HG02571 (cell line): ENCODE data around the gene LMX1A.

Source experiments
- ATAC-seq: cut with Tn5 transposase; IDR thresholded peaks from one replicate; pipeline ENCODE4 v1.9.1; 2021; ENCODE audit warnings: mild to moderate bottlenecking, moderate library complexity; ENCODE audit not compliant: unreplicated experiment

Gene LMX1A

DNA sequence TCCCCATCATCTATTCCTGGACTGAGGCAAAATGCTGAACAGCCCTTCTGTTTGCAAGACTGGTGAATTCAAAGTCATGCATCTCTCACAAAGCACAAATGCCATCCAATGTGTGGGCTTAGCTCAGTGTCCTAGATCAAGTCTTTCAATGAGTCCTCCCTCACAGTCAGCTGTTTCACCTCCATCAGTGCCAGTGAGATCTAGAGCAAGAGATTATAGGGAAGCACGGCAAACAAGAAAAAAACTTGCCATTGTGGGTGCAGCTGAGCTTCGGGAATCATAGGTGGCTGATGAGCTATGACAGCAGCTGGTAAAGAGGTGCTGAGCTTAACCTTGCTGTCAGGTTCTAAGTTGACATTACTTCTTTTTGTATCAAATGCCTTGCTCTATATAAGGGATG, 130.2 kb downstream of the LMX1A start:
- ATAC-seq = no peak

DNA sequence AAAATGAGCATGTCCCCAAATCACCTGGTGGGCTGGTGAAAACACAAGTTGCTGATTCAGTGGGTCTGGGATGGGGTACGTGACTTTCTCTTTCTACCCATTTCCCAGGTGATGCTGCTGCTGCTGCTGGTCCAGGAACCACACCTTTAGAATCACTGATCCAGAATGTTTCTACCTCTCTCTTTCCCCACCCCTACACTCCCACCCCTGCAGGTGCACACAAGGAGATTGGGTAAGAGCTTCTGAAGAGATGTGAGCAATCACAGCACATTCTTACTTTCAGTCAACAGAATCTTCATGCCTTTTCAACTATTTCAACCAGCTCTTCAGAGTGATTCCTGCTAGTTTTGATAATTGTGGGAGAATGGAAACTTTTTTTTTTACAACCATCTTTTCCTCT, 130.9 kb downstream of the LMX1A start:
- no peak for ATAC-seq

DNA sequence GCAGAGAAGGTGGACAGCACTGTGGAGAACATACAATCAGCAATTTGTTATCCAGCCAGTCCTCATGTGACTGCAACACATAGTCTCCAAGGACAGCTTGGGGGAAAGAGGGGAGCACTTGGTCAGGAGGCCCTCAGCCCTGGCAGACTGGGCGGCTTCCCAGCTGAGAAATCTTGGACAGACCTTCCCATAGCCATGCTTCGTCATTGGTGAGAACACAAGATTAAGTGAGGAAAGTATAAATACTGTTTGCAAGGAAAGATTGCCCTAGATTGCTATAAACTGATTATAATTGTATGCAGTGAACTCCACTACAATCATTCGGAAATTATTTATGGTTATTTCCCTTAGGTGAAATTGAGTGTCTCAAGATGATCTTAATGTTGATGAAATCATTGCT, 131.5 kb downstream of the LMX1A start:
- no peak for ATAC-seq

DNA sequence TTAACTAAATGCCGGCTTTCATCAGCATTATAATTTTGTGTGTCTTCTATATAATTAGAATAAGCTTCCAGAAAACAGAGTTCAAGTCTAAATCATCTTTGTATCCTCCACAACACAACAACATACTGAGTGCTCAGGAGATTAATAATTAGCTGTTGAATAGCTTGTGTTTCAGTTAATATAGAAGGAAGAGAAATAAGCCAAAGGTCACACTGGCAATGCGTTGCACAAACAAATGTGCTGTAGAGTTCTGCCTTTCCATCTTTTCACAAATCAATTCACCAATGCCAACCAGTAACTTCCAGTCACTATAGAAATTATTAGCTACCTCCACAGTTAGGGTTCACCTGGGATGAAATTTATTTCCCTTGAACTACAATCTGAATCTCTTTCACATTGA, 132.0 kb downstream of the LMX1A start:
- no peak for ATAC-seq

DNA sequence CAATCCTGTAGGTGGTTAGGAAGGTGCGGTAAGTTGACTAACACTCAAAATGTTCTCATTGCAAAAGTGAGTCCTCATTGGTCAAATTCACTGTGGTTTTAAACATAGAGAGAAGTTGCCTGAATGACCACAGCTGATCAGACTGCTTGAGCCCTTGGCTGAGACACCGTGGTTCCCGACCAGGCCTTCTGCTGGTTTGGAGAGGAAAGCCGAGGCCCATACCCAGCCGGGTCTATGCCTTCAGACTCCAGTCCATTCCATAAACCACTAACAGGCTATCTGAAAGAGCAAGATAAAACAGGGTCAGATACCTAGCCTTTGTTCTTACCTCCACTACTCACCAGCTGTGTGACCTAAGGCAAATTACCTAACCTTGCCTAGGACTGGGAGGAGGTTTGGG, 133.9 kb downstream of the LMX1A start:
- ATAC-seq = no peak

DNA sequence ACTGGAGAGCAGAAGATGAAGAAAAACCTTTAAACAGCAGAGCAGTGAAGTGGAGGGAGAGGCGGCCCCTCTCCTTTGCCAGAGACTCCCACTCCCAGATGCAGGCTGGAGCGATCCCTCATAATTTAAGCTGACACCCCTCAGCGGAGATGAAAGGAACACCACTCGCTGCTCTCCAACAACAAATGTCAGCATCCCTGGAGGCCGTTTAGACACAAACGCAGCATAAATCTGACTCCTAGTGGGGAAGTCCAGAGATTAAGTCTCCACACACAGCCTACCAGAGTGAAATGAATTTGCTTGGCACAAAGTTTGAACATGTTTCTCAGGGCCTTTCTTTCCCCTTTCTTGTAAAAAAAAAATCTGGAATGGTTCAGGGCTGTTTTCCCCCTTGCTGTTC, 137.8 kb downstream of the LMX1A start:
- ATAC-seq = no peak

DNA sequence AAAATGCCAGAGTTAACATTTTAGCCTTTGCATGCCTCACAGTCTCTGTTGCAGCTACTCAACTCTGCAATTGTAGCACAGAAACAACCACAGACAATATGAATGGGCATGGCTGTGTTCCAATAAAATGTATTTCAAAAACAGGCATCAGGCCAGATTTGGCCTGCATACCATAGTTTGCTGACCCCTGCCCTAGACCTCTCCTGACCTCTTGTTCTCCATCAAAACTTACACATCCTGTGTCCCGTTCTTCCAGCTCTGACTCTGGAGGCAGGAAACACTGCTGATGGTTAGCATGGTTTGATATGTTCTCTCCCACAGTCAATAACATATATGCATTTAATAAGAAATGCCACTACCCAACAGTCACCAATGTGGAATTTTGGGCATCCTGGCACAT, 138.6 kb downstream of the LMX1A start:
- ATAC-seq = no peak

DNA sequence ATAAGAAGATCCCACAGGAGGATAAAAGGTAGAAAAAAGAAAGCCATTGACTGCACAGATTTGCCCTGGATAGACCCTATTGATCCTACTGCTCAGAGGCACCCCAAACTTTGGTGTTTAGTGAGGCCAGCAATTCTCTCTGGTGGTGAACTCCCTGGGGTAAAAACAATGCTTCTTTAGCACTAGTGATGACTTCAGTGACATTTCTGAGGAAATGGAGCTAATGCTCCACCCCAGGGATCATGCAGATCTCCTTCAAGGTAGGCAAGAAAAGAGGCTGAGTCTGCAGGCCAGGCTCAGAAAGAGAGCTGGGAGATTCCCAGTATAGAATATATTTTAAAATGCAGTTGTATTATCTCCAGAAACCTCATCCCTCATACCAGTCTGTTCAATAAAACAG, 140.3 kb downstream of the LMX1A start:
- no peak for ATAC-seq

DNA sequence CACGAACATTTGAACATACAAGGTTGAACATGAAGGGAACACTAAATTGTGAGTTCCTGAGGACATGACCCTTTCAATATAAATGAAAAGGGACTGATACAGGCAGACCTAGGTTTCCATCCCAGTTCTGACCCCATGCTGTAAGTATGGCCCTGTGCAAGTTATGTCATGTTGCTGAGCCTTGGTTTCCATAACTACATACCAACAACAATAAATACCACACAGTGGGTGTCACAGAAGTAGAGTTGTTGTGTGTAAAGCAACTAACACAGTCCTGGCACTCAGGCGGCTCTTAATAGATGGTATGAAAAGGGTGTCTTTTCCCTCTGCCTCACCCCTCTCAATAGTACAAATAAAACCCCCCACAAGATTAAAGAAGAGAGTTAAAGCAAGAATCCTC, 140.8 kb downstream of the LMX1A start:
- no peak for ATAC-seq

DNA sequence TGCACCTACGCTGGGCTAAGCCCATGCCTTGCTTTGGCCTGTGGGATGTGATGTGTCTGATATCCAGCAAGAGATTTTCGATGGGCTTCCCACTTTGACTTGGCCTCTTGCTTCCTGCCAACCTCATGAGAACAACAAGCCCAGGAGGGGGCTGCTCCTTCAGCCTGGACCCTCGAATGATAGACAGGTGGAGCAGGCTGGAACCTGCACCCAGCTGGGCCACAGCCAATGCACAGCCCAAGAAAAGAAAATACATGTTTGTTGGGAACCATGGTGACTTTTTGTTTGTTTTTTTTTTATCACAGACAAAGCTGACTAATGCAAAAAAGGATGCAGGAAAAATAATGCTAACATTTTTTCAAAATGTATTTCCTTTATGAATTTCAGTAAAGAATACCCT, 144.3 kb downstream of the LMX1A start:
- ATAC-seq = no peak

DNA sequence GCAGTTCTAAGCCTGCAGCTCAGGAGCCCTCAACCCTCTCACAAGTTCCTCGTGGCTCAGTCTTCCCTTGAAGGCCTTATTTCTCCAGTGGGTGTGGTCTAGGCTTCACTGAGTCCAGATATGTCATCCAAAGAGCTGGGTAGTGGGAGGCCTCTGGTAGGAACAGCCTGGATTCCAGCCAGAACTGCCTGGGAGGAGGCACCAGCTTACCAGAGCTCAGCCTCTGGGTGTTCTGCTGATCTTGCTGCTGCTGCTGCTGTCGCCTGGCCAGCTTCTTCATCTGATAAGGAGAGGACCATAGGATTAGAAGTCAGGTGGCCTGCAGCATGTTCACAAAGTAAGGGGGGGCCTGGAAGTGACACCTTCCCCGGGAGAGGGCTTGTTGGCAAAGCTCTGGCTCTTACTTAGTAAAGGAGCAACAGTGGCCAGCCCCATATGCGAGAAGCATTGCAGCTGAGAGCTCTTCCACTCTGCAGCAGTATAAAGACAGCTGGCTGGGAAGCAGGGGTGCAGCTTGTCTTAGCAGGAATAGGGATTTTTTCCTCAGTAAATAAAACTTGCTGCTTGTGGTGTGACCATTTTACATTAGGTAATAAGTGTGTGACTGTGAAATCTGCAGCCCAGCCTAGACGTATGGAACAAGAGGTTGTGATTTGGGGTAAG, 148.5 kb downstream of the LMX1A start:
- no peak for ATAC-seq

DNA sequence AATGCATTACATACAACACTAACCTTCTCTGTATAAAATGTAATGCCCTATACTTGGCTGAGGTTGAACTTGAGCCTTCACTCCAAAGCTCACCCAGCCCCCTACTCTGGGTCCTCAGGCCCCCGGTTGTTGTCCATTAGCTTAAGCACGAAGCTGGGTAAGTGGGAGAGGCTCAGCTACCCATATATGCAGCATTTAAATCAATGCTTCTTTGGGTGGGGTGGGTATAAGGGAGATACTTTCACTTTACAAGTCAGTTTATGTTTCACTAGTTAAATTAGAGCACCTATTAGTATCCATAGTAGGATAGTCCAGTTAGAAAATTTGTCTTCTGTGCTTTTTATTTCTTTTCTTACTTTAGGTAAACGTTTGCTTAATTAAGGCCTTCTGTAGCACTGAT, 151.4 kb downstream of the LMX1A start:
- ATAC-seq = no peak

DNA sequence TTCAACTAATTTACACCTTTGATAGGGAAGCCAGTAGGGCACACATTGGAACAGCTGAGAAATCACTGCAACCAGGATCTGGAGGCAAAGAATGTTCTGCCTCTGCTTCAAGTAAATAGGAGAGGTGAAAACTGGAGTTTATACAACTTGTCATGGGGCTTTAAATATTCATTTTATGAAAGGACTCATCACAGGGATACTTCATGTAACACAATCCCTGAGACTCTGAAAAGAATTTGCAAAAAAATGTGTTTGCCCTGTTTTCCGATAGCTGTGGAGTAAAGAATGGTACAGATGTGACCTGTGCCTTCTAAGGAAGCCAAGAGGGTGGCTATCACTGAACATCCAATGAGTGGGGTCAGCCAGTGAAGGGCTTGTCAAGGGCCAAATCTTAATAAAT, 152.0 kb downstream of the LMX1A start:
- ATAC-seq = no peak

DNA sequence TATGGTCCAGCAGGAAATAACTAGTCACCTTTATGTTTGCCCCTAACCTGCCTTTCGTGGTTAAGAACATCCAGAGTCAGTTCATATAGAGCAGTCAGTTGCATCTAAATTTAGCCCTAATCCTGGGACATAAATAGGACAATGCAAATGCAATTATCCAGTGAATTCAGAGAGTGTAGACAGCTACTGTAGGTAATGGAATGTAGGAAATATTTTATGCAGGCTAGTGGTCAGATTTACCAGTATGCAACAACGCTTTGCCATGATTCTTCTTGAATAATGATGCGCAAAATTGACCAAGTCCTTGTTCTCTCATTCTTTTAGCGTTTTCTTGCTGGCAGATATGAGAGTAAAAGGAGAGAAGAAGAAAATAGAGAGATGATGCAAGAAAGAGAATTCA, 165.4 kb downstream of the LMX1A start:
- no peak for ATAC-seq

DNA sequence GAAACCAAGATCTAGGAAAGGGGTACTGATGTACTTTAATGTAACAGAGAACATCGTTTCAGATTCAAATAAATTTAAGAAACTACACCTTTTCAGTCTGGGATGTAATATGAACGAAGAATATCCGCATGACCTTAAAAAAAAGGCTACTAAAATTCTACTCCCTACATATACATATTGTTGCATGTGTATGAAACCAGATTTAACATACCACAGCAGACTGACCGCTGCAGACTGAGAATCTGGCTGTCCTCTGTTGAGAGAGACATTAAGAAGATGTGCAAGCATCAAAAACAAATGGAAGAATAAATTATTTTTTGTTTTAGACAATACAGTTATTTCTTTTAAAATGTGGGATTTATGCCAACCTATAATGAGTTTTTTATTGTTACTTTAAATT, 166.6 kb downstream of the LMX1A start:
- ATAC-seq = no peak

DNA sequence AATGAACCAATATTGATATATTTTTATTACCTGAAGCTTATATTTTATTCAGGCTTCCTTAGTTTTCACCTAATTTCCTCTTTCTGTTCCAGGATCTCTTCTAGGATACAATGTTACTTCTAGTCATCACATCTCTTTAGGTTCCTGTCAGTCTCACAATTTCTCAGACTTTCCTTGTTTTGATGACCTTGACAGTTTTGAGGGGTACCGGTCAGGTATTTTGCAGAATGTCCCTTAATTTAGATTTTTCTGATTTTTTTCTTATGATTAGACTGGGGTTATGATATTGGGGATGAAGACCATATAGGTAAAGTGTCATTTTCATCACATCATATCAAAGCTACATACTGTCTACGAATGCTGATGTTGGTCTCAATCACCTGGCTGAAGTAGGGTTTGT, 167.5 kb downstream of the LMX1A start:
- ATAC-seq = no peak

DNA sequence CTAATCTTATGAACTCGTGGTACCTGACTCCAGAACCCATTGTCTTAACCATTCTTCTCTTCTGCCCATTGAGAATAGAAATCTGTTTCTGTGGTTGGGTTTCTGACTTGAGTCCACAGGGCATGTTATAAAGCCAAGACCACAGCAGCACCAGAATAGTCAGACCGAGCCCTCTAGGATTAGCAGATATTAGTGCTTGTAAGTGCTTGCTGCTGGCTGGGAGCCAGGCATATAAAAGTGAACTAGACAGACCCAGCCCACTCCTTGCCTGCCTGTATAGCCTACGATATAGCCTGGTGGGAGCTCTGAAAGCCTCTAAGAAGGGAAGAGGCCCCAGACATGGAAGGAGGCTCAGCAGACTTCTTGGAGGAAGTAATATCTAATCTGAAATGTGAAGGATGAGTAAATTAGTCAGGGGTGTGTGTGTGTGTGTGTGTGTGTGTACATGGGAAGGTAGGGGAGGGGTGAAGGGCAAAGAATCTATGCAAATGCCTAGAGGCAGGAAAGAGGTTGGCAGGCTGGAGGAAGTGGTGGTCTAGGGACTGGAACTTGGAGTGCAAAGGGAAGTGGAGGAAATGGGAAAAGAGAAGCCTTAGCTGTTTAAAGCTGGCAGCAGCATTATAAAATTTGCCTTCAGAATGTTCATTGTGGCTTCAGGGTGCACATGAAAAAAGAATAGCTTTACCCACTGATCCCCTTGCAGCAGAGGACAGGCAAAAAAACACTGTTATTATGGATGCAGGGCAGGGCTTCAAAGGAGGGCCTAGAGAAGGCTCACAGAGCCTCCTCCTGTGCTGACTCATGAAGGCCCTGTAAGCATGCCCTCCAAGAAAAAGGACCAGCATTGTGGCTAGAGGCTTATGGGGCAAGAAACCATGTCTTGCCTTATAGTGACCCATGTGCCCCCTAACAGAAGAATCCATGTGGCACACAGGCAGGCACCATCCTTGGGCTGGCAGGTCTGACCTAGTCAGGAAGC, 169.2 kb downstream of the LMX1A start:
- no peak for ATAC-seq

DNA sequence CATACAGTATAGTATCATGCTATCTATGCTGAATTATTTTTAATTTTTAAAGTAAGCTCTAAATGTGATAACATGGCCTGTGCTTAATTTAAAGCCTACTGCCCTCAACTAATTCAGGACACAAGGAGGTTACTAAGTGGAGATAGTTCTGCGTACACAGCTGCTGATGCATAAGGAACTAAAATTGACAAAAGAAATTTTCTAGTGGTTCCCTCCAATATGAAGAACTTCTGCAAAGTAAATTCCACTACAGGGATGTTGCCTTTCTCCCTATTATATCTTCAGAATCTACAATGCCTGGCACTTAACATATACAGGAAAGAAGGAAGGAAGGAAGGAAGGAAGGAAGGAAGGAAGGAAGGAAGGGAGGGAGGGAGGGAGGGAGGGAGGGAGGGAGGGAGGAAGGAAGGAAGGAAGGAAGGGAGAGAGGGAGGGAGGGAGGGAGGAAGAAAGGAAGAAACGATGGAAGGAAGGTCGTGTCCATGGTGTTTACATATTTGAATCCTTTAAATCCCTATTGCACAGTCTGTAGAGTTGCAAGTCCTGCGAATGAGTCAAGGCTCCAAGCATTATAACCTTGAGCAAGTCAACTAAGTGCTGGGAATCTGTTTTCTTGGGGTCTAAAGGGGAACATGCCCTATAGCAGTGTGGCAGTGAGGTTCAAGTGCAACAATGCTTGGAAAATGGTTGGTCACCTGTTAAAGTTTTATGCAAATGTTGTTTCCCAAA, 171.2 kb downstream of the LMX1A start:
- no peak for ATAC-seq

DNA sequence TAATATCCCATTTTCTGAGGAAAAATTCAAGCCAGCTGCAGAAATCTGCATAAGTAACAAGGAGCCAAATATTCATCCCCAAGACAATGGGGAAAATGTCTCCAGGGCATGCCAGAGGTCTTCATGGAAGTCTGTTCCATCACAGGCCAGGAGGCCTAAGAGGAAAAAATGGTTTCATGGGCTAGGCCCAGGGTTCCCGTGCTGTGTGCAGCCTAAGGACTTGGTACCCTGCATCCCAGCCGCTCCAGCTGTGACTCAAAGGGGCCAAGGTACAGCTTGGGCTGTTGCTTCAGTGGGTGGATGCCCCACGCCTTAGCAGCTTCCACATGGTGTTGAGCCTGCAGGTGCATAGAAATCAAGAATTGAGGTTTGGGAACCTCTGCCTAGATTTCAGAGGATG, 173.5 kb downstream of the LMX1A start:
- no peak for ATAC-seq

DNA sequence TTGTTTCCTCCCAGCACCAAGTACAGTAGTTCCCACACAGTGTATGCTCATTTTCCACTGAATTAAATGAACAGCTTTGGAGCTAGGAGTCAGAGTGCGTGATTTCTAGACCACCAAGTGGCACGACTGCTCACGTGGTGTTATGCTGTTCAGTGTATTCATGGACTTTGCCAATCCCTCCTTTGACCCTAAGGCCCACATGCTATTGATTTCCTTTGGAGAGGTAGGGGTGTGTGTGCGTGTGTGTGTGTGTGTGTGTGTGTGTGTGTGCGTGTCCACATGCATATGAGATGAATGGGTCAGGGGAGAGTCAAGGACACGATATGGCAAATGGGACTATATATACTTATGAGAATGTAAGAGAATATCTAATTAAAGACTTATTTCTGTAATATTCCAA, 177.2 kb downstream of the LMX1A start:
- ATAC-seq = no peak

DNA sequence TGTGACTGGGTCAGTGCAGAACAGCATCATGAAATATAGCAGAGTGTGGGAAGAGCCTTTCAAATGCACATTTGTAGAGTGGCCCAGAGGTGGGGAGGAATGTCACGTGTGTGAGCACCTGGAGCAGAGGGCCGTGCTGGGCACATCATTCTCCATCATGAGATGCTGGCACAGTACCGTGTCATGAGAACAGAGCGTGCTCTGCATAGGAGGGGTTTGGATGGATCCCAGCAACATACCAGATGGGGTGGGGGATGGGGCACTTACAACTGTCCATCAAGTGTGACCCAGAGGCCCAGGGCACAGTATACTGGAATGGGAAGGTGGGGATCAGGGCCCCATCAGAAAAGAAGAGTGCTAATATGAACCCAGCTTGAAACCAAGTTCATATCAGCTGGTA, 182.0 kb downstream of the LMX1A start:
- no peak for ATAC-seq

DNA sequence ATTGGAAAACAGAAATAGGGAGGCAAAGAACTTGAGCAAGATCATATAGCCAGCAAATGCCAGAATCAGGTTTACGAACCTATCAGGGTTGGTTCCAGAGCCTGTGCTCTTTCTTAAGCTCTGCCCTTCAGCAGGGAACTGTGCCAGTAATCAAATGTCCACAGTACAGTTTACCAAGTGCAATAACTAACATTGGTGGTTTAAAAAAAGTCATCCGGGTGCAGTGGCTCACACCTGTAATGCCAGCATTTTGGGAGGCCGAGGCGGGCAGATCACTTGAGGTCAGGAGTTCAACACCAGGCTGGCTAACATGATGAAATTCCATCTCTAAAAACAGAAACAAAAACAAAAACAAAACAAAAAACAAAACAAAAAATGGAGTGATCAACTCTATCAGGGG, 182.7 kb downstream of the LMX1A start:
- no peak for ATAC-seq
